ENCODE measurements around the gene MMRN2.
"Not testable (repeated sequence)": the region's sequence is repeated elsewhere in the genome, so short reads cannot be mapped to it uniquely, and the experiment has no call there.

Gene MMRN2

GRCh38 chr10:86957471-86958115 lies at the start of gene MMRN2:
Gene MMRN2, minus strand, starts transcription at chr10:86957615. Its CDS starts 74 bp downstream, at chr10:86957541.
- DNase-seq: no peak

GRCh38 chr10:87007124-87007523 lies 49.7 kb upstream of the MMRN2 start:
- DNase-seq: not testable (repeated sequence)

GRCh38 chr10:87000491-87000890 lies 43.1 kb upstream of the MMRN2 start:
- DNase-seq: no peak

GRCh38 chr10:86999802-87000403 lies 42.5 kb upstream of the MMRN2 start:
- DNase-seq: not testable (repeated sequence)

GRCh38 chr10:86992929-86993328 lies 35.5 kb upstream of the MMRN2 start:
- no peak for DNase-seq

- no peak for DNase-seq
Observed at GRCh38 chr10:86992456-86992855, 35.0 kb upstream of the MMRN2 start.

- DNase-seq: not testable (repeated sequence)
Observed at GRCh38 chr10:86991362-86991761, 33.9 kb upstream of the MMRN2 start.

GRCh38 chr10:86988520-86988919 lies 31.1 kb upstream of the MMRN2 start:
- DNase-seq: no peak

GRCh38 chr10:86984498-86984897 lies 27.1 kb upstream of the MMRN2 start:
- DNase-seq: not testable (repeated sequence)

- DNase-seq: no peak
Observed at GRCh38 chr10:86981716-86982115, 24.3 kb upstream of the MMRN2 start.

GRCh38 chr10:86981020-86981419 lies 23.6 kb upstream of the MMRN2 start:
- not testable (repeated sequence) for DNase-seq

- no peak for DNase-seq
Observed at GRCh38 chr10:86979977-86980448, 22.6 kb upstream of the MMRN2 start.

GRCh38 chr10:86979296-86979818 lies 21.9 kb upstream of the MMRN2 start:
- no peak for DNase-seq

GRCh38 chr10:86978457-86978856 lies 21.0 kb upstream of the MMRN2 start:
- DNase-seq: not testable (repeated sequence)

GRCh38 chr10:86976362-86977056 lies 19.1 kb upstream of the MMRN2 start:
- DNase-seq: no peak

GRCh38 chr10:86974484-86974883 lies 17.1 kb upstream of the MMRN2 start:
- no peak for DNase-seq

- no peak for DNase-seq
Observed at GRCh38 chr10:86972613-86973380, 15.4 kb upstream of the MMRN2 start.

- DNase-seq: peak; percentile 74 to 77
Observed at GRCh38 chr10:86971232-86971991, 14.0 kb upstream of the MMRN2 start.

- no peak for DNase-seq
Observed at GRCh38 chr10:86970982-86971231, 13.5 kb upstream of the MMRN2 start.

GRCh38 chr10:86970162-86970981 lies 13.0 kb upstream of the MMRN2 start:
- no peak for DNase-seq

- no peak for DNase-seq
Observed at GRCh38 chr10:86969421-86970041, 12.1 kb upstream of the MMRN2 start.

All from stimulated activated CD4-positive, alpha-beta T cell treated with anti-CD3 and anti-CD28 coated beads, Interleukin-2, amount 100 ng/mL, for 48 hours (primary cell).